ENCODE measurements around the gene FMN1.

- TF ChIP-seq CTCF (IDR thresholded peaks at IDR 0.05 in 2 of 3, conservative IDR thresholded peaks at IDR 0.05 in 1 of 3; ENCODE audit: control insufficient read depth in 2 of 3, extremely low read depth in 1 of 3, insufficient read depth in 1 of 3, low read depth in 3 of 3, low read length in 3 of 3) (no peak), SMAD1 (IDR thresholded peaks at IDR 0.05; ENCODE audit: low read depth, partially characterized antibody) (no peak), HDAC2 (IDR thresholded peaks at IDR 0.05) (no peak), MXI1 (IDR thresholded peaks at IDR 0.05; ENCODE audit: low read depth, low read length) (no peak), YY1 (IDR thresholded peaks at IDR 0.05; ENCODE audit: low read depth, low read length) (no peak), EED (IDR thresholded peaks at IDR 0.05; ENCODE audit: low read depth) (no peak), SP1 (IDR thresholded peaks at IDR 0.05; ENCODE audit: low read depth, low read length) (no peak)
Measured at GRCh38 chr15:32817577-32817976, 376.9 kb downstream of the FMN1 start.

Measured in GM12878 (cell line).